ENCODE measurements around the gene WDR73. TPM values are rescaled to one million over a fixed set of nuclear protein-coding genes. Genes with fewer than 3 reads are reported as not detected.

Gene WDR73
- total RNA-seq, 4 donors from 2014 or later, result 12.7 to 37.4 (median 26.5) TPM

- H3K9me3 ChIP-seq, result no peaks in the 10 kb centered on the region
- in situ Hi-C loops (cut with MboI; ENCODE audit: low pct_ligation_motif_present in 1 of 4, low pct_unique_long_range_greater_than_20kb in 1 of 4, low sequenced_read_pairs in 3 of 4), result no loop called here
- H3K4me3 ChIP-seq, result no peak overlapping the region
These were observed 42.5 kb downstream of the WDR73 start for GRCh38 chr15:84611631-84612030.

GRCh38 chr15:84609818-84610525 is 44.1 kb downstream of the WDR73 start:
- no peak for TF ChIP-seq EP300 (IDR thresholded peaks at IDR 0.05; ENCODE audit: low read depth)
- no peak for TF ChIP-seq CTCF (IDR thresholded peaks at IDR 0.05)
- TF ChIP-seq POLR2AphosphoS5 (IDR thresholded peaks at IDR 0.05), result no peak
- no peak for TF ChIP-seq POLR2A (IDR thresholded peaks at IDR 0.05)
- H3K9me3 ChIP-seq, result no peaks in the 10 kb centered on the region
- no peak overlapping the region for H3K4me3 ChIP-seq
- H3K27me3 ChIP-seq, result no peaks in the 10 kb centered on the region
- peaks cover 0 to 24% (median 16%) of the 10 kb centered on the region in 4 donors for H3K4me1 ChIP-seq
- intact Hi-C loops (cut with DNase I; ENCODE audit: low total_unique reads) (no loop called here), in situ Hi-C loops (cut with MboI; ENCODE audit: low pct_ligation_motif_present in 1 of 4, low pct_unique_long_range_greater_than_20kb in 1 of 4, low sequenced_read_pairs in 3 of 4) (no loop called here)
- whole genome bisulfite sequencing, 2 donors (ENCODE audit: low coverage in 1 of 2), result 86 to 87% methylated on average over 7 to 11 of the region's 11 CpGs
- DNase-seq, result no peak
- no peaks in the 10 kb centered on the region for H3K36me3 ChIP-seq
- H3K27ac ChIP-seq, result no peak overlapping the region

More at GRCh38 chr15:84611631-84612030, 42.5 kb downstream of the WDR73 start:
- TF ChIP-seq CTCF (IDR thresholded peaks at IDR 0.05), result no peak
- no peak for TF ChIP-seq EP300 (IDR thresholded peaks at IDR 0.05; ENCODE audit: low read depth)
- Histone ChIP-seq H3K36me3 (no peaks in the 10 kb centered on the region), H3K4me1 (peaks cover 0 to 11% (median 4%) of the 10 kb centered on the region in 4 donors), H3K27me3 (no peaks in the 10 kb centered on the region), H3K27ac (no peak overlapping the region)
- intact Hi-C loops (cut with DNase I; ENCODE audit: low total_unique reads), result no loop called here
- WGBS, 2 donors (ENCODE audit: low coverage in 1 of 2), result 91 to 100% methylated on average over 1 to 7 of the region's 7 CpGs
- DNase-seq, result no peak

- Histone ChIP-seq H3K4me3 (no peak overlapping the region), H3K27ac (no peak overlapping the region), H3K36me3 (peaks cover 0 to 4% (median 0%) of the 10 kb centered on the region in 4 donors), H3K27me3 (no peaks in the 10 kb centered on the region), H3K4me1 (peaks cover 0 to 26% (median 18%) of the 10 kb centered on the region in 4 donors), H3K9me3 (no peaks in the 10 kb centered on the region)
- intact Hi-C loops (cut with DNase I; ENCODE audit: low total_unique reads) (no loop called here), in situ Hi-C loops (cut with MboI; ENCODE audit: low pct_ligation_motif_present in 1 of 4, low pct_unique_long_range_greater_than_20kb in 1 of 4, low sequenced_read_pairs in 3 of 4) (no loop called here)
- no peak for DNase-seq
- no peak for TF ChIP-seq POLR2A (IDR thresholded peaks at IDR 0.05)
- no peak for TF ChIP-seq CTCF (IDR thresholded peaks at IDR 0.05)
- no peak for TF ChIP-seq POLR2AphosphoS5 (IDR thresholded peaks at IDR 0.05)
- no peak for TF ChIP-seq EP300 (IDR thresholded peaks at IDR 0.05; ENCODE audit: low read depth)
- WGBS, 2 donors (ENCODE audit: low coverage in 1 of 2), result 67% methylated on average over 1 of the region's 1 CpG; no CpG with 5 or more reads in 1 of the 2 donors
These were observed 45.3 kb downstream of the WDR73 start for GRCh38 chr15:84608707-84609284.

GRCh38 chr15:84606653-84607120 is 47.4 kb downstream of the WDR73 start:
- Histone ChIP-seq H3K36me3 (peaks cover 0 to 4% (median 0%) of the 10 kb centered on the region in 4 donors), H3K9me3 (no peaks in the 10 kb centered on the region), H3K4me1 (peaks cover 0 to 33% (median 18%) of the 10 kb centered on the region in 4 donors), H3K27me3 (no peaks in the 10 kb centered on the region), H3K4me3 (no peak overlapping the region), H3K27ac (peak overlapping the region; percentile 21 to 55 (median 42))
- in situ Hi-C loops (cut with MboI; ENCODE audit: low pct_ligation_motif_present in 1 of 4, low pct_unique_long_range_greater_than_20kb in 1 of 4, low sequenced_read_pairs in 3 of 4), result no loop called here
- peak; percentile 21 for DNase-seq
- intact Hi-C loops (cut with DNase I; ENCODE audit: low total_unique reads), result no loop called here
- TF ChIP-seq POLR2AphosphoS5 (IDR thresholded peaks at IDR 0.05), result no peak
- TF ChIP-seq POLR2A (IDR thresholded peaks at IDR 0.05), result no peak
- TF ChIP-seq EP300 (IDR thresholded peaks at IDR 0.05; ENCODE audit: low read depth), result no peak
- TF ChIP-seq CTCF (IDR thresholded peaks at IDR 0.05), result no peak
- WGBS, 2 donors (ENCODE audit: low coverage in 1 of 2), result 51 to 59% methylated on average over 5 to 8 of the region's 8 CpGs
